Measurements from ENCODE around the gene KCNQ2. TPM values are rescaled to one million over a fixed set of nuclear protein-coding genes. Genes with fewer than 3 reads are reported as not detected.

KCNQ2 gene
- polyA plus RNA-seq, 4 donors: 0.27 to 1.4 (median 0.65) TPM; not detected in 1

- DNase-seq: no peak
- 51 to 55% (median 53%) methylated on average over 28 to 31 of the region's 31 CpGs for WGBS, 3 donors
Measured at GRCh38 chr20:63376283-63377250, 95.9 kb downstream of the KCNQ2 start.

DNA sequence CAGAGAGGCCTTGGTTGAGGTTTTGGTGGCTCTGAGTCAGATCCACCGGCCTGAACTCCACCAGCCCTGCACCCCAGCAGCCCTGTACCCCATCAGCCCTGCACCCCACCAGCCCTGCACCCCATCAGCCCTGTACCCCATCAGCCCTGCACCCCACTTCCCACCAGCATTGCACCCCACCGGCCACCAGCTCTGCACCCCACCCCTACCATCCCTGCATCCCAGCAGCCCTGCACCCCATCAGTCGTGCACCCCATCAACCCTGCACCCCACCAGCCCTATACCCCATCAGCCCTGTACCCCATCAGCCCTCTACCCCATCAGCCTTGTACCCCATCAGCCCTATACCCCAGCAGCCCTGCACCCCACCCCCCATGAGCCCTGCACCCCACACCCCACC is 97.0 kb downstream of the KCNQ2 start:
- no peak for FAIRE-seq

More at GRCh38 chr20:63376283-63377250, 95.9 kb downstream of the KCNQ2 start:
- Histone ChIP-seq H3K36me3 (ENCODE audit: control insufficient read depth in 3 of 3, insufficient read depth in 2 of 3, low read depth in 1 of 3, low read length in 3 of 3) (no peaks in the 10 kb centered on the region), H3K27me3 (ENCODE audit: control insufficient read depth in 3 of 3, insufficient read depth in 3 of 3, low read length in 3 of 3) (peaks cover 0 to 8% (median 8%) of the 10 kb centered on the region in 3 donors), H3K4me3 (ENCODE audit: low read depth in 1 of 3, low read length in 3 of 3) (no peak overlapping the region), H3K9me3 (ENCODE audit: control insufficient read depth in 2 of 2, insufficient read depth in 1 of 2, low read depth in 1 of 2, low read length in 1 of 2) (peaks cover 0 to 2% of the 10 kb centered on the region in 2 donors), H3K27ac (ENCODE audit: low read depth in 1 of 3, low read length in 2 of 3) (no peak overlapping the region), H3K4me1 (ENCODE audit: control insufficient read depth in 3 of 3, insufficient read depth in 2 of 3, low read depth in 1 of 3, low read length in 2 of 3) (peaks cover 0 to 27% (median 0%) of the 10 kb centered on the region in 3 donors)
- FAIRE-seq: no peak

GRCh38 chr20:63374504-63374903 is 98.0 kb downstream of the KCNQ2 start:
- no peaks in the 10 kb centered on the region for H3K36me3 ChIP-seq (ENCODE audit: control insufficient read depth in 3 of 3, insufficient read depth in 2 of 3, low read depth in 1 of 3, low read length in 3 of 3)
- no peak for FAIRE-seq
- 14 to 50% (median 28%) methylated on average over 12 of the region's 12 CpGs for WGBS, 3 donors
- peaks cover 0 to 31% (median 0%) of the 10 kb centered on the region in 3 donors for H3K4me1 ChIP-seq (ENCODE audit: control insufficient read depth in 3 of 3, insufficient read depth in 2 of 3, low read depth in 1 of 3, low read length in 2 of 3)
- no peaks in the 10 kb centered on the region for H3K9me3 ChIP-seq (ENCODE audit: control insufficient read depth in 2 of 2, insufficient read depth in 1 of 2, low read depth in 1 of 2, low read length in 1 of 2)
- H3K27ac ChIP-seq (ENCODE audit: low read depth in 1 of 3, low read length in 2 of 3): no peak overlapping the region
- H3K4me3 ChIP-seq (ENCODE audit: low read depth in 1 of 3, low read length in 3 of 3): no peak overlapping the region
- H3K27me3 ChIP-seq (ENCODE audit: control insufficient read depth in 3 of 3, insufficient read depth in 3 of 3, low read length in 3 of 3): peaks cover 0 to 13% (median 11%) of the 10 kb centered on the region in 3 donors
- DNase-seq: peak in 1 of 2 donors; percentile 81

More for the DNA sequence above, 97.0 kb downstream of the KCNQ2 start:
- 76 to 93% (median 89%) methylated on average over 2 to 3 of the region's 3 CpGs for WGBS, 3 donors
- Histone ChIP-seq H3K9me3 (ENCODE audit: control insufficient read depth in 2 of 2, insufficient read depth in 1 of 2, low read depth in 1 of 2, low read length in 1 of 2) (peaks cover 0 to 2% of the 10 kb centered on the region in 2 donors), H3K4me1 (ENCODE audit: control insufficient read depth in 3 of 3, insufficient read depth in 2 of 3, low read depth in 1 of 3, low read length in 2 of 3) (peaks cover 0 to 29% (median 0%) of the 10 kb centered on the region in 3 donors), H3K4me3 (ENCODE audit: low read depth in 1 of 3, low read length in 3 of 3) (no peak overlapping the region), H3K27ac (ENCODE audit: low read depth in 1 of 3, low read length in 2 of 3) (no peak overlapping the region), H3K36me3 (ENCODE audit: control insufficient read depth in 3 of 3, insufficient read depth in 2 of 3, low read depth in 1 of 3, low read length in 3 of 3) (no peaks in the 10 kb centered on the region), H3K27me3 (ENCODE audit: control insufficient read depth in 3 of 3, insufficient read depth in 3 of 3, low read length in 3 of 3) (peaks cover 0 to 10% (median 9%) of the 10 kb centered on the region in 3 donors)
- DNase-seq: no peak

- Histone ChIP-seq H3K27ac (ENCODE audit: low read depth in 1 of 3, low read length in 2 of 3) (no peak overlapping the region), H3K4me3 (ENCODE audit: low read depth in 1 of 3, low read length in 3 of 3) (no peak overlapping the region), H3K4me1 (ENCODE audit: control insufficient read depth in 3 of 3, insufficient read depth in 2 of 3, low read depth in 1 of 3, low read length in 2 of 3) (peaks cover 0 to 31% (median 0%) of the 10 kb centered on the region in 3 donors), H3K27me3 (ENCODE audit: control insufficient read depth in 3 of 3, insufficient read depth in 3 of 3, low read length in 3 of 3) (peaks cover 0 to 13% (median 11%) of the 10 kb centered on the region in 3 donors), H3K9me3 (ENCODE audit: control insufficient read depth in 2 of 2, insufficient read depth in 1 of 2, low read depth in 1 of 2, low read length in 1 of 2) (no peaks in the 10 kb centered on the region), H3K36me3 (ENCODE audit: control insufficient read depth in 3 of 3, insufficient read depth in 2 of 3, low read depth in 1 of 3, low read length in 3 of 3) (no peaks in the 10 kb centered on the region)
- no peak for FAIRE-seq
- WGBS, 3 donors: 69 to 75% (median 72%) methylated on average over 19 of the region's 19 CpGs
- no peak for DNase-seq
Measured at GRCh38 chr20:63373996-63374395, 98.5 kb downstream of the KCNQ2 start.

DNA sequence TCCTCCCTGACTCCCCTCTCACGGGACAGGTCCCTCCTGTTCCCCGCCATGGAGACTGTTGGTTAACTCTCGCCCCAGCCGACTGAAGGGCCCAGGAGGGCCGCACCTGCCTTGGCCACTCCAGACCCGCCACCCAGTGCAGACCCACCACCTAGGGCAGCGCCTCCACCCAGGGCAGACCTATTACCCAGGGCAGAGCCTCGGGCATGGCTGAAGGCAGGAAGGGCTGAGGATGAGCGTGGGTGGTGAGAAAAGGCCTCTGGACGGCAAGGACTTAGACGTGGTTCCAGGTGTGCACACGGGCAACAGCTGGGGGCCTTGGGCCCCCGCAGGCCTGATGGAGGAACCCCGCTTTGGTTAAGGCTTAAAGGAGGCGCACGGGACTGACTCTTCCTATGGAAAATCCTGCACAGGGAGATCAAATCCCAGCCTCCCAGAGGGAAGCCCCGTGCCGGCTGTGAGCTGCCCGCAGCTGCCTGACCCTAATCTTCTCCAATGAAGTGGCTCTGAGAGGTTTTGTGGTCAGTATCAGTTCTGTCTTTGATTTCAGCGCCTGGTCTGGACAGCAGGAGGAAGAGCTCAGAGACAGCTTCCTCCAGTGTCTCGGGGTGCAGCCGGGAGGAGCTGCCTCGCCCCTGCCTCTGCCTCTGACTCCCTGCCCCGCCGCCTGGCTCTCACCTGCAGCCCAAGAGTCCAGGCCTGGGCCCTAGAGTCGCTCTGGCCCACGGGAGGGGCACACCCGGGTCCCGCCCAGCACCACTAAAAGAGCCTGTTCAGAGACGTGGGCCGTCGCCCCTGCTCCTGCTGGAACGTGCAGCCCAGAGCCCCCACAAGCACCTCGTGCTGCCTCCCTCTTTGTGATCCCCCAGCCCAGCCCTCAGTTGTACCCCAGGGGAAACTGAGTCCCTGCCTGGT is 99.2 kb downstream of the KCNQ2 start:
- no peaks in the 10 kb centered on the region for H3K9me3 ChIP-seq (ENCODE audit: control insufficient read depth in 2 of 2, insufficient read depth in 1 of 2, low read depth in 1 of 2, low read length in 1 of 2)
- no peak overlapping the region for H3K27ac ChIP-seq (ENCODE audit: low read depth in 1 of 3, low read length in 2 of 3)
- WGBS, 3 donors: 57 to 67% (median 60%) methylated on average over 30 to 34 of the region's 34 CpGs
- peaks cover 0 to 13% (median 11%) of the 10 kb centered on the region in 3 donors for H3K27me3 ChIP-seq (ENCODE audit: control insufficient read depth in 3 of 3, insufficient read depth in 3 of 3, low read length in 3 of 3)
- DNase-seq: no peak
- no peak for FAIRE-seq
- no peak overlapping the region for H3K4me3 ChIP-seq (ENCODE audit: low read depth in 1 of 3, low read length in 3 of 3)
- H3K36me3 ChIP-seq (ENCODE audit: control insufficient read depth in 3 of 3, insufficient read depth in 2 of 3, low read depth in 1 of 3, low read length in 3 of 3): no peaks in the 10 kb centered on the region
- peaks cover 0 to 31% (median 0%) of the 10 kb centered on the region in 3 donors for H3K4me1 ChIP-seq (ENCODE audit: control insufficient read depth in 3 of 3, insufficient read depth in 2 of 3, low read depth in 1 of 3, low read length in 2 of 3)

- 73 to 78% (median 76%) methylated on average over 28 of the region's 28 CpGs for WGBS, 3 donors
- Histone ChIP-seq H3K27me3 (ENCODE audit: control insufficient read depth in 3 of 3, insufficient read depth in 3 of 3, low read length in 3 of 3) (peaks cover 0 to 10% (median 4%) of the 10 kb centered on the region in 3 donors), H3K4me1 (ENCODE audit: control insufficient read depth in 3 of 3, insufficient read depth in 2 of 3, low read depth in 1 of 3, low read length in 2 of 3) (peaks cover 0 to 21% (median 0%) of the 10 kb centered on the region in 3 donors), H3K27ac (ENCODE audit: low read depth in 1 of 3, low read length in 2 of 3) (no peak overlapping the region), H3K9me3 (ENCODE audit: control insufficient read depth in 2 of 2, insufficient read depth in 1 of 2, low read depth in 1 of 2, low read length in 1 of 2) (no peaks in the 10 kb centered on the region), H3K4me3 (ENCODE audit: low read depth in 1 of 3, low read length in 3 of 3) (no peak overlapping the region), H3K36me3 (ENCODE audit: control insufficient read depth in 3 of 3, insufficient read depth in 2 of 3, low read depth in 1 of 3, low read length in 3 of 3) (no peaks in the 10 kb centered on the region)
- FAIRE-seq (no peak), DNase-seq (no peak)
Measured at GRCh38 chr20:63371291-63371865, 101.1 kb downstream of the KCNQ2 start.

- Histone ChIP-seq H3K27ac (ENCODE audit: low read depth in 1 of 3, low read length in 2 of 3) (no peak overlapping the region), H3K27me3 (ENCODE audit: control insufficient read depth in 3 of 3, insufficient read depth in 3 of 3, low read length in 3 of 3) (peaks cover 0 to 10% (median 3%) of the 10 kb centered on the region in 3 donors), H3K4me3 (ENCODE audit: low read depth in 1 of 3, low read length in 3 of 3) (no peak overlapping the region), H3K9me3 (ENCODE audit: control insufficient read depth in 2 of 2, insufficient read depth in 1 of 2, low read depth in 1 of 2, low read length in 1 of 2) (no peaks in the 10 kb centered on the region), H3K4me1 (ENCODE audit: control insufficient read depth in 3 of 3, insufficient read depth in 2 of 3, low read depth in 1 of 3, low read length in 2 of 3) (peaks cover 0 to 19% (median 0%) of the 10 kb centered on the region in 3 donors), H3K36me3 (ENCODE audit: control insufficient read depth in 3 of 3, insufficient read depth in 2 of 3, low read depth in 1 of 3, low read length in 3 of 3) (no peaks in the 10 kb centered on the region)
- no peak for DNase-seq
- WGBS, 3 donors: 31 to 37% (median 33%) methylated on average over 21 of the region's 21 CpGs
- no peak for FAIRE-seq
Measured at GRCh38 chr20:63370618-63371187, 101.8 kb downstream of the KCNQ2 start.

Data from small intestine (tissue), 7 donors.